ENCODE measurements around the gene CHST2. TPM values are rescaled to one million over a fixed set of nuclear protein-coding genes. Genes with fewer than 3 reads are reported as not detected.

CHST2 gene
- total RNA-seq, 1 donor from 2014 or later = 5.9 TPM

GRCh38 chr3:143171141-143171980 is 51.8 kb downstream of the CHST2 start:
- no peak for DNase-seq (ENCODE audit: low spot score)
- Histone ChIP-seq H2AFZ (replicated peaks) (no peak overlapping the region), H3K4me1 (no peaks in the 10 kb centered on the region), H4K20me1 (ENCODE audit: low read depth) (no peaks in the 10 kb centered on the region), H3F3A (ENCODE audit: low read depth) (no peaks in the 10 kb centered on the region), H3K4me2 (no peak overlapping the region), H3K27ac (no peak overlapping the region), H3K79me2 (ENCODE audit: low read depth) (no peaks in the 10 kb centered on the region), H3K27me3 (no peaks in the 10 kb centered on the region), H3K4me3 (no peak overlapping the region), H3K9me3 (ENCODE audit: low read depth) (peaks cover 6% of the 10 kb centered on the region), H3K36me3 (no peaks in the 10 kb centered on the region), H3K9ac (no peak overlapping the region)
- TF ChIP-seq, protein P1, sequence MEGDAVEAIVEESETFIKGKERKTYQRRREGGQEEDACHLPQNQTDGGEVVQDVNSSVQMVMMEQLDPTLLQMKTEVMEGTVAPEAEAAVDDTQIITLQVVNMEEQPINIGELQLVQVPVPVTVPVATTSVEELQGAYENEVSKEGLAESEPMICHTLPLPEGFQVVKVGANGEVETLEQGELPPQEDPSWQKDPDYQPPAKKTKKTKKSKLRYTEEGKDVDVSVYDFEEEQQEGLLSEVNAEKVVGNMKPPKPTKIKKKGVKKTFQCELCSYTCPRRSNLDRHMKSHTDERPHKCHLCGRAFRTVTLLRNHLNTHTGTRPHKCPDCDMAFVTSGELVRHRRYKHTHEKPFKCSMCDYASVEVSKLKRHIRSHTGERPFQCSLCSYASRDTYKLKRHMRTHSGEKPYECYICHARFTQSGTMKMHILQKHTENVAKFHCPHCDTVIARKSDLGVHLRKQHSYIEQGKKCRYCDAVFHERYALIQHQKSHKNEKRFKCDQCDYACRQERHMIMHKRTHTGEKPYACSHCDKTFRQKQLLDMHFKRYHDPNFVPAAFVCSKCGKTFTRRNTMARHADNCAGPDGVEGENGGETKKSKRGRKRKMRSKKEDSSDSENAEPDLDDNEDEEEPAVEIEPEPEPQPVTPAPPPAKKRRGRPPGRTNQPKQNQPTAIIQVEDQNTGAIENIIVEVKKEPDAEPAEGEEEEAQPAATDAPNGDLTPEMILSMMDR (IDR thresholded peaks at IDR 0.05) = no peak
- TF ChIP-seq EZH2phosphoT487 (IDR thresholded peaks at IDR 0.05) (no peak), EZH2 (IDR thresholded peaks at IDR 0.05) (no peak)
- Mint-ChIP-seq H3K9me3 (peaks cover 22% of the 10 kb centered on the region), H3K27ac (no peak overlapping the region), H3K36me3 (no peaks in the 10 kb centered on the region), H3K4me3 (no peak overlapping the region), H3K27me3 (ENCODE audit: insufficient read depth, low read depth) (peaks cover 3% of the 10 kb centered on the region), H3K4me1 (peaks cover 17% of the 10 kb centered on the region)

DNA sequence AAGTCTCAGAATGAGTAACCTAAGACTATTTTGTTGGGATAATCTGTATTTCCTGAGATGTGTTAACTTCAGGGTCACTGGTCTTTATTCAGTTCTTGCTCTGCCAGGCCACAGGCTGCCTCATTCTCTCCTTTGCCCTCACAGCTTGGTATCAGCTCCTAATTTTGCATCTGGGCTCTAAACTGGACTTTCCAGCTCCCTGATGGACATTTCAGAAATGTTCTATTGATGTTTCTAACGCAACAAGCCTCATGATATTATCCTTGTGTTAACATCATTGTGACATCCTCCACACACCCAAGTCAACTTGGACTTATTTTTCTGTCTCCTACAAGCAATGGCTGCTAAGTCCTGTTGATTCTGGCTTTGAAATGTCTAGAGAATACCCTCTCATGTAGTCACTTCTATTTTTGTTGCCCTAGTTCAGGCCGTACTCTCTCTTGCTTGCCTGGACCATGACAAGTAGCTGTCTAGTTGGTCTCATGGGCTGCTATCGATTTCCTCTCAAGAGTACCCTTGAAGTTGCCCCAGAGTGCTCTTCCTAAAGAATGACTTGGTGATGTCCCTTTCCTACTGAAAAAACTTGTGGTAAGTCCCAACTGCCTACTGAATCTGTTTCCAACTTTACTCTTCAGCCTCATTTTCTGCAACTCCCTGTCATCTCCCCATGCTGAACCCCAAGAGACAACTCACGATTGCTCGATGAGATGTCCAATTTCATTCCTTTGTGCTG is 52.7 kb downstream of the CHST2 start:
- Mint-ChIP-seq H3K4me3 (no peak overlapping the region), H3K9me3 (peaks cover 22% of the 10 kb centered on the region), H3K4me1 (peaks cover 17% of the 10 kb centered on the region), H3K36me3 (no peaks in the 10 kb centered on the region), H3K27ac (no peak overlapping the region), H3K27me3 (ENCODE audit: insufficient read depth, low read depth) (peaks cover 5% of the 10 kb centered on the region)
- H4K20me1 ChIP-seq (ENCODE audit: low read depth) = no peaks in the 10 kb centered on the region
- no peaks in the 10 kb centered on the region for H3K27me3 ChIP-seq
- peaks cover 6% of the 10 kb centered on the region for H3K9me3 ChIP-seq (ENCODE audit: low read depth)
- no peak overlapping the region for H3K9ac ChIP-seq
- H3K27ac ChIP-seq = no peak overlapping the region
- H3K4me1 ChIP-seq = no peaks in the 10 kb centered on the region
- no peaks in the 10 kb centered on the region for H3K79me2 ChIP-seq (ENCODE audit: low read depth)
- no peaks in the 10 kb centered on the region for H3K36me3 ChIP-seq
- no peak overlapping the region for H2AFZ ChIP-seq (replicated peaks)
- H3K4me3 ChIP-seq = no peak overlapping the region
- no peak for DNase-seq (ENCODE audit: low spot score)
- H3K4me2 ChIP-seq = no peak overlapping the region
- H3F3A ChIP-seq (ENCODE audit: low read depth) = no peaks in the 10 kb centered on the region
- TF ChIP-seq EZH2 (IDR thresholded peaks at IDR 0.05) (no peak), EZH2phosphoT487 (IDR thresholded peaks at IDR 0.05) (no peak)
- TF ChIP-seq, protein P1 (IDR thresholded peaks at IDR 0.05) = no peak

DNA sequence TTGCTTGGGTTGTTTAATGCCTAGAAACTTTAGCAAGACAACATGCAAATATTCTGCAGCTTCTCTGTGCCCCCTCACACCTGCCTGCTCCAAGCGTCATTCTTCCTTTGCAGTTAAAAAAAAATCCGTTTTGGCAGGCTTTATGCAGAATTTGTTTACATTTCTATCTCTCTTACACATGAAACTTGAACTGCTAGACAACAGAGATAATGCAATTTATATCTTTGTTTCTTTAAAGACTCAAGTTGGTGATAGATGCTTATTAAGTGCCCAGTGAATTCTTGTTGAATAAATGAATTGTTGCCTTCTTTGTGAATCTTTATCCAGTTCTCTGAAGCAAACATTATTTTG is 53.2 kb downstream of the CHST2 start:
- peaks cover 17% of the 10 kb centered on the region for H3K4me1 Mint-ChIP-seq
- H3K36me3 Mint-ChIP-seq = no peaks in the 10 kb centered on the region

More for the DNA sequence above, 53.2 kb downstream of the CHST2 start:
- H3K4me2 ChIP-seq = no peak overlapping the region
- no peaks in the 10 kb centered on the region for H3K36me3 ChIP-seq
- Mint-ChIP-seq H3K9me3 (peaks cover 22% of the 10 kb centered on the region), H3K27ac (no peak overlapping the region), H3K4me3 (no peak overlapping the region), H3K27me3 (ENCODE audit: insufficient read depth, low read depth) (peaks cover 5% of the 10 kb centered on the region)
- H3K9me3 ChIP-seq (ENCODE audit: low read depth) = peaks cover 6% of the 10 kb centered on the region
- H3K27ac ChIP-seq = no peak overlapping the region
- H3K27me3 ChIP-seq = no peaks in the 10 kb centered on the region
- H2AFZ ChIP-seq (replicated peaks) = no peak overlapping the region
- H3K79me2 ChIP-seq (ENCODE audit: low read depth) = no peaks in the 10 kb centered on the region
- H3K9ac ChIP-seq = no peak overlapping the region
- no peaks in the 10 kb centered on the region for H3K4me1 ChIP-seq
- no peaks in the 10 kb centered on the region for H4K20me1 ChIP-seq (ENCODE audit: low read depth)
- no peaks in the 10 kb centered on the region for H3F3A ChIP-seq (ENCODE audit: low read depth)
- no peak for DNase-seq (ENCODE audit: low spot score)
- H3K4me3 ChIP-seq = no peak overlapping the region
- no peak for TF ChIP-seq EZH2phosphoT487 (IDR thresholded peaks at IDR 0.05)
- no peak for TF ChIP-seq EZH2 (IDR thresholded peaks at IDR 0.05)
- TF ChIP-seq, protein P1 (IDR thresholded peaks at IDR 0.05) = no peak
